Right atrium auricular region (tissue), 2 donors: ENCODE measurements around the gene ITSN1. TPM values are rescaled to one million over a fixed set of nuclear protein-coding genes. Genes with fewer than 3 reads are reported as not detected.
A peak's percentile ranks its signal among the peaks of the same experiment; 100 is the strongest.
"Not testable (repeated sequence)": the region's sequence is repeated elsewhere in the genome, so short reads cannot be mapped to it uniquely, and the experiment has no call there.

Experiments used
- DNase-seq: peaks from one replicate; pipeline ENCODE4 v3.0.0-alpha.2; 2019; ENCODE audit warnings: low spot score
- H3K27ac ChIP-seq, 2 donors: fragments of 200-600 bp; sonication (generic); 1 replicate in 1 of 2; 2 replicates in 1 of 2; pipeline ENCODE4 v1.5.1; 2016 to 2019
- H3K27me3 ChIP-seq, 2 donors: fragments of 200-600 bp; sonication (generic); one replicate each; pipeline versions ENCODE4 v1.5.1 to v1.6.0; 2017 to 2019
- H3K36me3 ChIP-seq: fragments of 200-600 bp; sonication (generic); one replicate; pipeline ENCODE4 v1.5.1; 2016
- H3K4me1 ChIP-seq, 2 donors: fragments of 200-600 bp; sonication (generic); one replicate each; pipeline versions ENCODE4 v1.5.1 to v1.6.0; 2017 to 2019
- H3K4me3 ChIP-seq, 2 donors: fragments of 200-600 bp; sonication (generic); 1 replicate in 1 of 2; 2 replicates in 1 of 2; pipeline ENCODE4 v1.5.1; 2017 to 2019; ENCODE audit warnings: mild to moderate bottlenecking in 1 of 2, moderate library complexity in 1 of 2
- H3K9me3 ChIP-seq, 2 donors: fragments of 200-600 bp; sonication (generic); one replicate each; pipeline ENCODE4 v1.5.1; 2019
- total RNA-seq, 2 donors: library from RNA; depleted of rRNA; stranded (reverse); fragments of >200 nt; gene quantifications; one replicate each; pipeline ENCODE4 v1.1.0, GENCODE V29; 2016
- TF ChIP-seq, protein P1 (sequence below), 2 donors: fragments of 200-600 bp; sonication (generic); IDR thresholded peaks; one replicate each; pipeline ENCODE4 v1.5.1; 2019; ENCODE audit warnings: antibody characterized with exemption in 2 of 2

Gene ITSN1
- total RNA-seq, 2 donors from 2014 or later, result 49.9 to 54.9 TPM

DNA sequence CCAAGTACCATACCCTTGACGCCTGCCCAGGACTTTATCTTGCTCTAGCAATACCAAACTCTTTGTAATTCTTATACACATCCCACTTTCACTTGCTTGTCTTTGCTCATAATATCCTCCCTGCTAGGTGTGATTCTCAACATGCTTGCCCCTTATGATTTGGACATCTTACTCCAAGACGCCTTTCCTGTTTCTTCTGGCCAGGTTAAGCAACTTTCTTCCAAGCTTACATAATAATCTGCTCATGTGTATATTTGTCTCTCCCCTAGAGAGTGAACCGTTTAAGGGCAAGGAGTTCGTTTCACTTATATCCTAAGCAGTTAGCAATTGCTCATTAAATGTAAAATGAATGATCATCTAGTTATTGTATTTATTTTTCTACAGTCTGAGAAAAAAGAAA lies 22.6 kb upstream of the ITSN1 start:
- H3K27me3 ChIP-seq, result no peaks in the 10 kb centered on the region
- H3K27ac ChIP-seq, result no peak overlapping the region
- H3K4me3 ChIP-seq, result no peak overlapping the region
- no peaks in the 10 kb centered on the region for H3K9me3 ChIP-seq
- DNase-seq, result no peak
- peaks cover 36% of the 10 kb centered on the region for H3K36me3 ChIP-seq
- no peaks in the 10 kb centered on the region for H3K4me1 ChIP-seq
- TF ChIP-seq, protein P1, sequence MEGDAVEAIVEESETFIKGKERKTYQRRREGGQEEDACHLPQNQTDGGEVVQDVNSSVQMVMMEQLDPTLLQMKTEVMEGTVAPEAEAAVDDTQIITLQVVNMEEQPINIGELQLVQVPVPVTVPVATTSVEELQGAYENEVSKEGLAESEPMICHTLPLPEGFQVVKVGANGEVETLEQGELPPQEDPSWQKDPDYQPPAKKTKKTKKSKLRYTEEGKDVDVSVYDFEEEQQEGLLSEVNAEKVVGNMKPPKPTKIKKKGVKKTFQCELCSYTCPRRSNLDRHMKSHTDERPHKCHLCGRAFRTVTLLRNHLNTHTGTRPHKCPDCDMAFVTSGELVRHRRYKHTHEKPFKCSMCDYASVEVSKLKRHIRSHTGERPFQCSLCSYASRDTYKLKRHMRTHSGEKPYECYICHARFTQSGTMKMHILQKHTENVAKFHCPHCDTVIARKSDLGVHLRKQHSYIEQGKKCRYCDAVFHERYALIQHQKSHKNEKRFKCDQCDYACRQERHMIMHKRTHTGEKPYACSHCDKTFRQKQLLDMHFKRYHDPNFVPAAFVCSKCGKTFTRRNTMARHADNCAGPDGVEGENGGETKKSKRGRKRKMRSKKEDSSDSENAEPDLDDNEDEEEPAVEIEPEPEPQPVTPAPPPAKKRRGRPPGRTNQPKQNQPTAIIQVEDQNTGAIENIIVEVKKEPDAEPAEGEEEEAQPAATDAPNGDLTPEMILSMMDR (IDR thresholded peaks at IDR 0.05), result no peak

- Histone ChIP-seq H3K27me3 (no peaks in the 10 kb centered on the region), H3K27ac (no peak overlapping the region), H3K36me3 (peaks cover 36% of the 10 kb centered on the region), H3K9me3 (no peaks in the 10 kb centered on the region), H3K4me1 (no peaks in the 10 kb centered on the region), H3K4me3 (no peak overlapping the region)
- no peak for DNase-seq
- TF ChIP-seq, protein P1 (IDR thresholded peaks at IDR 0.05), result no peak
These were observed 20.0 kb upstream of the ITSN1 start for GRCh38 chr21:33622253-33622652.

DNA sequence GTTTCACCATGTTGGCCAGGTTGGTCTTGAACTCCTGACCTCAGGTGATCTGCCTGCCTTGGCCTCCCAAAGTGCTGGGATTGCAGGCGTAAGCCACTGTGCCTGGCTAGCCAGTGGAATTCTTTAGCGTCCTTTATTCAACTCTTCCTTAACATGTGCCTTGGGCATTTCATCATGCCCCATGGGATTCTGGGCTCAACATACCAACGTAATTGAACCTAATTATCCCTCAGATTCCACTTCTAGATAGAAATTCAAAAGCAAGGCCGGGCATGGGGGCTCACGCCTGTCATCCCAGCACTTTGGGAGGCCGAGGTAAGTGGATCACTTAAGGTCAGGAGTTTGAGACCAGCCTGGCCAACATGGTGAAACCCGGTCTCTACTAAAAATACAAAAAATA lies 16.1 kb upstream of the ITSN1 start:
- H3K36me3 ChIP-seq, result peaks cover 40% of the 10 kb centered on the region

DNA sequence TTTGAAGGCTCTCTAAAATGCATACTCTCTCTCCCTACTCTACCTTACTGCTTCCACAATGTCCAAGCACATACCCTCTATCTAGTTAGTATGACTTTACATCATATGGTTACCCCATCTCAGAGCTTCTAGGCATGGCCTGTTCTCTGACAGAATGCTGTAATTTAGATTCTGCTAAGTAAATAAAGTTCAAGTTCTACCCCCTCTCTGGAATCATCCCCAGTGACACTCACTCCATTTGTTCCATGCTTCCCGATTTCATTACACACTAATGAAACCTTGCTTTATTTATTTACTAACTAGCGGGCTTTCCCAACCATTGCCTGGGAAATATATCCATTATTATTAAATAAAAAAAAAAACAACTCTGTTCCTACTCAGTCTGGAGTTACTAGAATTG lies 8.0 kb upstream of the ITSN1 start:
- no peak for DNase-seq
- Histone ChIP-seq H3K27me3 (no peaks in the 10 kb centered on the region), H3K4me1 (no peaks in the 10 kb centered on the region), H3K4me3 (no peak overlapping the region), H3K27ac (no peak overlapping the region), H3K9me3 (no peaks in the 10 kb centered on the region), H3K36me3 (peaks cover 25% of the 10 kb centered on the region)
- TF ChIP-seq, protein P1 (IDR thresholded peaks at IDR 0.05), result no peak

More for the DNA sequence above, 16.1 kb upstream of the ITSN1 start:
- not testable (repeated sequence) for H3K27me3 ChIP-seq, H3K27ac ChIP-seq, H3K4me1 ChIP-seq, H3K9me3 ChIP-seq, DNase-seq, H3K4me3 ChIP-seq

GRCh38 chr21:33640697-33641351 lies 1.5 kb upstream of the ITSN1 start:
- peak overlapping the region; percentile 71 to 98 for H3K4me3 ChIP-seq
- H3K27me3 ChIP-seq, result no peaks in the 10 kb centered on the region
- no peaks in the 10 kb centered on the region for H3K9me3 ChIP-seq
- TF ChIP-seq, protein P1 (IDR thresholded peaks at IDR 0.05), result no peak
- peak overlapping the region; percentile 83 to 92 for H3K27ac ChIP-seq
- H3K4me1 ChIP-seq, result peaks cover 0 to 33% of the 10 kb centered on the region in 2 donors
- no peak for DNase-seq
- no peaks in the 10 kb centered on the region for H3K36me3 ChIP-seq

DNA sequence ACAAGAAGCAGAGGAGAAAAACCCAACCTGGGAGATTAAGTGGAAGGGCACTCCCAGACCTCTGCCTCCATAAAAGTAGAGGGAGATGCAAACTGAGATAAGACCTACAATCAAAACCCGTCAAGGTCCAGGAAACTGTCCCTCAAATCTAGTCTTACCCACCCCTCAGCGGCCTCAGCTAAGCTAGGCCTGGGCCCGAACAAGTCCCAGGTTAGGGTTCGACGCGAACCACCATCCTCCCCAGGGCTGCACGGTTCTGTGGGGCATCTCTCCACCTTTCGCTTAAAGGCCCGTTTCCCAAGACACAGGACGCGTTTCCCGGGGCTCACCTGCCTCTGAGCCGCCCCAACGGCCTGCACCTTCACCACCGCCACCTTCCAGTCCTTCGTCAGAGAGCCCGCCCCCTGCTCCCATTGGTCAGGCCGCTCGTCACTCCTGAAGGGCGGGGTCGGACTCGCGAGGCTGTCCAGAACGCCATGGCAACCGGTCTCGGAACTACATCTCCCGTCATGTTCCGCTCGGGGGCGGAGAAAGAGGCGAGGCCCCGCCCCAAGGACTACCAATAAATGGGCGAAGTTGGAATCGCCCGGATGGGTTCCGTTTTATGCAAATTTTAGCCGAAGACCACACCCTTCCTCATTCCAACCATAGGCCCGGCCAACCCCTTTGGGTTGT lies 812 bp upstream of the ITSN1 start, which contains the start of gene CRYZL1:
Gene CRYZL1 (minus strand): TSS at position 390 of the 675 bp plus-strand sequence. CDS start 10,190 bp downstream, outside the sequence.
- H3K36me3 ChIP-seq, result no peaks in the 10 kb centered on the region
- H3K27ac ChIP-seq, result peak within 1 kb of the TSS; percentile 83 to 92
- DNase-seq, result peak; percentile 100
- H3K9me3 ChIP-seq, result no peaks in the 10 kb centered on the region
- peak within 1 kb of the TSS; percentile 91 to 98 for H3K4me3 ChIP-seq
- H3K4me1 ChIP-seq, result peaks cover 0 to 35% of the 10 kb centered on the region in 2 donors
- H3K27me3 ChIP-seq, result no peaks in the 10 kb centered on the region
- TF ChIP-seq, protein P1 (IDR thresholded peaks at IDR 0.05), result no peak
